GM12864 (cell line): ENCODE results near the gene HACD1.
"Not testable (repeated sequence)": the region's sequence is repeated elsewhere in the genome, so short reads cannot be mapped to it uniquely, and the experiment has no call there.

Experiments used
- DNase-seq: peaks from one replicate; pipeline ENCODE4 v3.0.0-alpha.2; 2011; ENCODE audit warnings: low read depth
- H3K4me3 ChIP-seq: 2 replicates; pipeline ENCODE4 v1.5.1; 2011; ENCODE audit warnings: mild to moderate bottlenecking, low read depth, low read length, control low read depth
- CTCF ChIP-seq: IDR thresholded peaks from 2 replicates; pipeline ENCODE4 v1.5.1; 2011; ENCODE audit warnings: low read depth, mild to moderate bottlenecking, moderate library complexity, low read length, control low read depth, inconsistent platforms; ENCODE audit errors: missing control alignments

Gene HACD1

GRCh38 chr10:17606547-17607040 is 10.6 kb downstream of the HACD1 start:
- no peak for TF ChIP-seq CTCF
- no peak for DNase-seq
- H3K4me3 ChIP-seq, result no peak overlapping the region

DNA sequence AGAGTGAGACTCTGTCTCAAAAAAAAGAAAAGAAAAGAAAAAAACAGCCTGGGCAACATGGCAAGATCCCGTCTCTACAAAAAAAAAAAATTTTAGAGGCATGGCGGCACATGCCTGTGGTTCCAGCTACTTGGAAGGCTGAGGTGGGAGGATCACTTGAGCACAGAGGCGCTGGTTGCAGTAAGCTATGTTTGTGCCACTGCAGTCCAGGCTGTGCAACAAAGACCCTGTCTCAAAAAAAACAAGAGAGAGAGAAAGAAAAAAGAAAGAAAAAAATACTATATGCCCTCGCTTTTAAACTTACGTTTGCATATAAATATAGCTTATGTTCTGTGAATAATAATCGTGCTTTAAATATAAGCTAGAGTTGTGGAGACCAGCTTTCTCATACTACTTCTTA is 11.2 kb downstream of the HACD1 start:
- TF ChIP-seq CTCF, result no peak
- no peak for DNase-seq
- H3K4me3 ChIP-seq, result no peak overlapping the region

DNA sequence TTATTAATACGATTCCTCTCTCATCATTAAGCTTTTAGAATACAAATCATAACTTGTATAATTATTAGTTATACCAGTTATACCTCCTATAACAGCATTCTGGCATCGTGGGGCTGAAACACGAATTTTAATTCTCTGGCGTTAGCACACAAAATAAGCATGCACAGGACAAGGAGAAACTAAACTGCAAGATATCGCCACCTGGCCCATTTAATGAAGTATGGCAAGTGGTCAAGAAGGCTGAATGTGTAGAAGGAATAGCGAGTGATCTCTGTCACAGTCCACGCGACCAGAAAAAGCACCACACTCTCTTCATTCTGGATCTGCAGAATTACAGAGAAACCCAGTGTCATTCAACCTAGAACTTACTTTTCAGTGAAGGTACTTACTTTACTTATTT is 18.1 kb downstream of the HACD1 start:
- TF ChIP-seq CTCF, result peak; percentile 37
- no peak overlapping the region for H3K4me3 ChIP-seq
- DNase-seq, result no peak

- no peak for TF ChIP-seq CTCF
- no peak for DNase-seq
Measured at GRCh38 chr10:17597386-17597785, 19.8 kb downstream of the HACD1 start.

GRCh38 chr10:17590969-17591645 is 26.1 kb downstream of the HACD1 start:
- no peak overlapping the region for H3K4me3 ChIP-seq
- DNase-seq, result no peak
- TF ChIP-seq CTCF, result no peak

More at GRCh38 chr10:17597386-17597785, 19.8 kb downstream of the HACD1 start:
- no peak overlapping the region for H3K4me3 ChIP-seq

DNA sequence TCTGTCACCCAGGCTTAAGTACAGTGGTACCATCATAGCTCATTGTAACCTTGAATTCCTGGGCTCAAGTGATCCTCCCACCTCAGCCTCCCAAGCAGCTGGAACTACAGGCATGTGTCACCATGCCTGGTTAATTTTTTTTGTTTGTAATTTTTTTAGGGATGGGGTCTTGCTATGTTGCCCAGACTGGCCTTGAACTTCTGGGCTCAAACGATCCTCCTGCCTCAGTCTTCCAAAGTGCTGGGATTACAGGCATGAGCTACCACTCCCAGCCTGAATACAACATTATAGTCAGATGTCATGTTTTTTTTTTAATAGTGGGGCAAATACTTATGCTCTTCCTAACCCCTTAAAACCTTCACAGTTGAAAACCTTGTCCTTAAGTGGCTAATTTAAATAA is 27.9 kb downstream of the HACD1 start:
- DNase-seq, H3K4me3 ChIP-seq: not testable (repeated sequence)

DNA sequence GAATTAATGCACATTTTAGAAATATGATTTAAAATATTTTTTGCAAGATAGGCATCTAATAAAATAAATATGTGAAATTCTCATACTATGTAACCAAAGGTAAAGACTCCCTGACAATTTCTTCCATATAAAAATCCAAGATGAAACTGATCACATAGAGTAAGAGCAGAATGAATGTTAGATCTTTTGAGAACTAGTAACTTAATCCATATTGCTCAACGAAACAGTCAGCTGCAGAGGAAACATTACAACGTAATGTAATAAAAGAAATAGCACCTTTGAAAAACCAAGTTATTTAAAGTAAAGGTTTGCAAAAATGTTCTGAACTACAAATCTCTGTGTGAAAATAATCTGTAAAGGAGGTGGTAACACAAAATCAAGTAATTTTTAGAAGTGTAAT is 28.8 kb downstream of the HACD1 start:
- DNase-seq, result no peak
- TF ChIP-seq CTCF, result no peak
- H3K4me3 ChIP-seq, result no peak overlapping the region

DNA sequence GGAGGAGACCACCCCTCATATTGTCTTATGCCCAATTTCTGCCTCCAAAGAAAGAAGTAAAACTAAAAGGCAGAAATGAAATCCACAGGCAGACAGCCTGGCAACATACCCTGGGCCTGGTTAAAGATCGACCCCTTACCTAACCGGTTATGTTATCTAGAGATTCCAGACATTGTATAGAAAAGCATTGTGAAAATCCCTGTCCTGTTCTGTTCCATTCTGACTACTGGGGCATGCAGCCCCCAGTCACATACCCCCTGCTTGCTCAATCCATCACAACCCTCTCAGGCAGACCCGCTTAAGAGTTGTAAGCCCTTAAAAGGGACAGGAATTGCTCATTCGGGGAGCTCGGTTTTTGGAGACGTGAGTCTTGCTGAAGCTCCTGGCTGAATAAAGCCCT is 29.9 kb downstream of the HACD1 start:
- H3K4me3 ChIP-seq, DNase-seq: not testable (repeated sequence)
